Mucosa of rectum (tissue), 2 donors: ENCODE data around the gene CTTNBP2.

Source experiments
- H3K27ac ChIP-seq, 2 donors: one replicate each; pipeline ENCODE4 v1.7.0; 2013; ENCODE audit warnings: inconsistent platforms in 2 of 2, low read depth in 2 of 2, low read length in 2 of 2
- H3K27me3 ChIP-seq, 2 donors: one replicate each; pipeline ENCODE4 v1.7.0; 2013; ENCODE audit warnings: low read length in 2 of 2; ENCODE audit not compliant: control insufficient read depth in 2 of 2, insufficient read depth in 2 of 2
- H3K36me3 ChIP-seq, 2 donors: one replicate each; pipeline ENCODE4 v1.7.0; 2013; ENCODE audit warnings: low read length in 2 of 2; ENCODE audit not compliant: control insufficient read depth in 2 of 2, insufficient read depth in 2 of 2
- H3K4me1 ChIP-seq, 2 donors: one replicate each; pipeline ENCODE4 v1.7.0; 2013; ENCODE audit warnings: low read length in 2 of 2, mild to moderate bottlenecking in 1 of 2; ENCODE audit not compliant: control insufficient read depth in 2 of 2, insufficient read depth in 2 of 2
- H3K4me3 ChIP-seq, 2 donors: one replicate each; pipeline ENCODE4 v1.7.0; 2013; ENCODE audit warnings: low read length in 2 of 2
- H3K9ac ChIP-seq, 2 donors: one replicate each; pipeline ENCODE4 v1.7.0; 2013; ENCODE audit warnings: low read length in 2 of 2, low read depth in 1 of 2, mild to moderate bottlenecking in 1 of 2
- H3K9me3 ChIP-seq, 2 donors: one replicate each; pipeline ENCODE4 v1.7.0; 2013; ENCODE audit warnings: low read length in 2 of 2; ENCODE audit not compliant: control insufficient read depth in 2 of 2
- donor health status: healthy.
- donor health status: Normal muscosa, but diverticular disease.

CTTNBP2 gene

DNA sequence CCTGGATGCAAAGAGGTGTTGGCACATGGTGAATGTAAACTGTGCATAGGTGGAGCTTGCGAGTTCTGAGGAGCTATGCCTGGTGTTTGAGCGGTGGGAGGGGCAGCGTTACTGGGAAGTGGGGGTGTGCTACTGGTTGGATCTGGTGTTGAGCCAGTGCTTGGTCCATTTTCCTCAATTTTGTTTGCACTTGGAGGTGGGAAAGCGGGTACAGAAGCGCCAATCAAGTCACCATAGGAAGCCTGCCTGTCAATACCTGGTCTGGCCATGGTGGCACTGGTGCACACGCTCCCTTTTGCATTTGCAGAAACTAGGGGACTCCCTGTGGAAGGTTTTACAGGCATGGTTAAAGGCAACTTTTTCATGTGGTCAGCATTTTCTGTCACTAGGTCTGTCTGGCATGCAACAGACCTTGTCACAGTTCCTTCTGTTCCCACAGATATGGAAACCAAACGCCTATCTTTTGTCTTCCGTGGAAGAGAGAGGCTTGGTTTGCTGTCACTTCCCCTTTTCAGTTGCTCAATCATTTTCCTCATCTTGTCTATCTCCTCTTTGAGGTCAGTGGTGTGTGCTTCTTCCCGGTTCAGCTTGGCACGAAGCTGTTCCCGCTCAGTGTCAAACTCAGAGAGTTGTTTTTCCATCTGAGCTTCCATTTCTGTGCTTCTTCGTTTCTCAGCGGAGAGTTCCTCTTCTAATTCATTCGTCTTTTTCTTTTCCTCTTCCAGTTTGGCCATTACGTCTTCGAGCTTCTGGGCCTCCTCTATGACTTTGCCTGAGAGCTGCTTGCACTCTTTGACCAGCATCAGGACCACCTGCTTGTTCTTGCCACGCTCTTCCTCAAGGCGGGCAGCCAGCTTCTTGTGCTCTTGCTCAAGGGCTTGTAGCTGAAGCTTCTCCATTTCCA lies 81.1 kb downstream of the CTTNBP2 start:
- H3K27ac ChIP-seq: peak overlapping the region; percentile 33 to 42

DNA sequence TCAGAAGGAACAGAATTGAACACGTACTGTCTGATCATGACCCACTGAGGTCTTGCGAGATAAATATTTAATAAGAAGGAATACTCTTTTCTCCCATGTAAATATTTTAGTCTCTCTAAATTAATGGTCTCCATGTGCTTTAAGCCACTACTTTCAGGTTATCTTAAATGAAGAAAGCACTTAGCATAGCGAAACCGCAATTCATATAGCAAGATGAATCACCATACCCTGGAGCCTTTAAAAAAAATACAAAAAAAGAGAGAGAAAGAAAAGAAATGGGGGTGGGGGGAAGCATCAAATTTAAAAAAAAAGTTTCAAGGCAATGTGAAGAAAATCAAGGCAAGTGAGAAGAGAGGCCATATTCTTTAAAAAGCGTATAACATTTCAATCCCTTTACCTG lies 82.5 kb downstream of the CTTNBP2 start:
- Histone ChIP-seq H3K4me3 (no peak overlapping the region), H3K9me3 (no peaks in the 10 kb centered on the region), H3K36me3 (no peaks in the 10 kb centered on the region), H3K9ac (no peak overlapping the region), H3K4me1 (no peaks in the 10 kb centered on the region), H3K27me3 (no peaks in the 10 kb centered on the region), H3K27ac (no peak overlapping the region)

More for the DNA sequence above, 81.1 kb downstream of the CTTNBP2 start:
- Histone ChIP-seq H3K9ac (no peak overlapping the region), H3K9me3 (no peaks in the 10 kb centered on the region), H3K4me1 (no peaks in the 10 kb centered on the region), H3K27me3 (no peaks in the 10 kb centered on the region), H3K36me3 (no peaks in the 10 kb centered on the region), H3K4me3 (no peak overlapping the region)

DNA sequence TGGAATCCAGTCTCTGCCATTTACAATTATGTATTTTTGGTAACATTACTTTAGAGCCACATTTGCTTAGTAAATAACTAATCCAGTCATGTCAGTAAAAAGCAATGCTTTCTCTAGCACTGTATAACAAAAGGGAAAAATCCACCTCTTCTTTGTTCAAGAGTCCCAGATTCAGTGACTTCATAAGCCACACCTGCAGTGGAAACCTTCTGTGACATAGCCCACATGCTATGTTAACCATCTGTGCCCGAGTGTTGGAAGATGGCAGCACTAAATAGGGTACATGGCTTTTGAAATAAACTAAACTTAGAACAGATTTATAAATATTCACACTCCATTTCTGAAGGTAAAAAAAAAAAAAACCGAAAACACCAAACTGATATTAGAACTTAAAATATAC lies 83.0 kb downstream of the CTTNBP2 start:
- Histone ChIP-seq H3K27me3 (no peaks in the 10 kb centered on the region), H3K36me3 (no peaks in the 10 kb centered on the region), H3K9me3 (no peaks in the 10 kb centered on the region), H3K27ac (no peak overlapping the region), H3K4me3 (no peak overlapping the region), H3K9ac (no peak overlapping the region), H3K4me1 (no peaks in the 10 kb centered on the region)

DNA sequence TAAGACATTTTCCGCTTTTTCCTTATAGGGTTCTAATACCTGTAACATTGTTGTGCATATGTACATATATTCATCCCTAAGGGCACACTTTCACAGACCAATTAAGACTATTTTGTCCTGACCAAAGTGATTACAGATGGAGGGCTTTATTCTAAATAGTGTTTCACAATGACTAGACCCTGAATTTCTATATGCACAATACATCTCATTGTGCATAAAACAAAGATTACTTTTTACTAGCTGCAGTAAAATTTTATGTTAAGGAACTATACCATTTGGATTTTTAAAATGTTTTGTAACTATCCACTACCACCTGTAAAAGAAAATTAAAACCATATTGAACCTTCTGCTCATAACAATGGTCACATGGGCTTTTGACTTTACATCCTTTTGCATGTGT lies 87.8 kb downstream of the CTTNBP2 start:
- Histone ChIP-seq H3K9me3 (no peaks in the 10 kb centered on the region), H3K27me3 (no peaks in the 10 kb centered on the region)

DNA sequence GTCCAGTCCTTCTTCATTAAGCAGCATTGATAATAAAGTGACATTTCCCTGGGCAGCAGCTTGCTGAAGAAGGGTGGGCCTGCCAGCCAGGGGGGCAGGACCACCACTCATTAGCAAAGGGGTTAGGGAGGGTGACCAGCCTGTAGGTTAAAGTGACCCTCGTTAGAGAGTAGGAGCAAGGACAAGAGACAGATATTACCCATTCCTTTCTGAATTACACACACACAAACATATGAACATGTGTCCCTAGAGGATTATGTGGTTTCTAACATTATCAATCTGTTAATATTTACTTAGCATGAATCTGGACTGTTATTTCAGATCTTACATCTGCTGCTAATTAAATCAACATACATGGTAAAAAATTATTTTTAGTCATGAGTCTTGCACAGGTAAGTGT lies 88.9 kb downstream of the CTTNBP2 start:
- no peaks in the 10 kb centered on the region for H3K36me3 ChIP-seq
- H3K9ac ChIP-seq: no peak overlapping the region
- no peak overlapping the region for H3K4me3 ChIP-seq
- H3K4me1 ChIP-seq: no peaks in the 10 kb centered on the region
- no peak overlapping the region for H3K27ac ChIP-seq
- H3K27me3 ChIP-seq: no peaks in the 10 kb centered on the region
- H3K9me3 ChIP-seq: no peaks in the 10 kb centered on the region

More for the DNA sequence above, 87.8 kb downstream of the CTTNBP2 start:
- Histone ChIP-seq H3K36me3 (no peaks in the 10 kb centered on the region), H3K9ac (no peak overlapping the region), H3K27ac (no peak overlapping the region), H3K4me1 (no peaks in the 10 kb centered on the region), H3K4me3 (no peak overlapping the region)

DNA sequence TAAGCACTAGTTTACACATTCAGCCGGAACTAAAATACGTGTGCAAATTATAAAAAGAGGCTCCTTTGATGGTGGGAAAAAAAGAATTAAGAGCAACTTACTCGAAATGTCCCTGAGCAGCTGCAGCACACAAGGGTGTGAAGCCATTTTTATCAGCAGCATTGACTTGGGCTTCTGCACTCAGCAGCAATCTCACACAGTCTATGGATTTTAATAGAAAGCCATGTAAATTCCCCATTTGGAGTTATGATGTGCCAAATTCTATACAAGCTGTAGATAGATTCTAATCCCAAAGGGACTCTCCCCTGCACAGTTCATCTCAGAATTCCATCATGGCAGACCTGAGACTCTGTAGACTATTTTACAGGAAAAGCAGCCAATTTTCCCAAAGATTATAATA lies 90.5 kb downstream of the CTTNBP2 start:
- no peak overlapping the region for H3K4me3 ChIP-seq

DNA sequence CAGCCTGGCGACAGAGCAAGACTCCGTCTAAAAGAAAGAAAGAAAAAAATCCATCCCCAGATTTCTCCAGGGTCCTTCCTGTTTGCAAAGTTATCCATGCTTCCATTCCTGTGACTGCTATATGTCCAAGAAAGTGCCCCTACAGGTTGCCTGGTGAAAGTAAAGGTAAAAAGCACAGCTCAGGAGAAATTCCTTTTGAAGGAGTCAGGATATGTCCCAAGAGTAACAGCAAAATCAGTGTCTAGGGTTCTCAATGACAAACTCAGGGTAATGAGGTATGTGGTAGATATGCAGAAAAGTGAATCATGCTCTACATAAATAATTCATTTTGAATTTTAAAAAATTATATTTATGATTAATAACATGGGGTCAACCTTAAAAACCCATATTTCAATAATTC lies 91.5 kb downstream of the CTTNBP2 start:
- Histone ChIP-seq H3K27ac (no peak overlapping the region), H3K4me1 (no peaks in the 10 kb centered on the region), H3K4me3 (no peak overlapping the region), H3K27me3 (no peaks in the 10 kb centered on the region), H3K9me3 (no peaks in the 10 kb centered on the region), H3K9ac (no peak overlapping the region), H3K36me3 (no peaks in the 10 kb centered on the region)

More for the DNA sequence above, 90.5 kb downstream of the CTTNBP2 start:
- no peak overlapping the region for H3K9ac ChIP-seq
- H3K36me3 ChIP-seq: no peaks in the 10 kb centered on the region
- H3K4me1 ChIP-seq: no peaks in the 10 kb centered on the region
- H3K9me3 ChIP-seq: no peaks in the 10 kb centered on the region
- H3K27me3 ChIP-seq: no peaks in the 10 kb centered on the region
- H3K27ac ChIP-seq: no peak overlapping the region

DNA sequence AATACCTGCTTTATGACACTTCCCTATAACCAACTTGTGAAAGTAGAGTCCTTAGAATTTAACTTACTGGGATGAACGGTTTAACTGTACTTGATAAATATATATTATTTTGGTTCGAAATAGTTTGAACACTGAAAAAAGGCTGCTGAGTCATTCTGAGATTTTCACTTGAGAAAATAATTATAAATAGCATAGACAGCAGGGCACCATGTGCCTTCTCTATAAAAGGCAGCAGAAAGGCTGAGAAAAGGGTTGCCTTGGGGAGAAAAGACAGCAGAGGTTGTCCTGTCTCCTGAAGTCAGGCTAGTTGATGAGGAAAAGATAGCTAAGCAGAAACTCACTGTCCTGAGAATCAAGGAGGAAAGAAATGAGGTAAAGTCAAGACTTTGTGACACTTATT lies 92.4 kb downstream of the CTTNBP2 start:
- H3K4me3 ChIP-seq: no peak overlapping the region
- H3K27me3 ChIP-seq: no peaks in the 10 kb centered on the region
- no peak overlapping the region for H3K27ac ChIP-seq

DNA sequence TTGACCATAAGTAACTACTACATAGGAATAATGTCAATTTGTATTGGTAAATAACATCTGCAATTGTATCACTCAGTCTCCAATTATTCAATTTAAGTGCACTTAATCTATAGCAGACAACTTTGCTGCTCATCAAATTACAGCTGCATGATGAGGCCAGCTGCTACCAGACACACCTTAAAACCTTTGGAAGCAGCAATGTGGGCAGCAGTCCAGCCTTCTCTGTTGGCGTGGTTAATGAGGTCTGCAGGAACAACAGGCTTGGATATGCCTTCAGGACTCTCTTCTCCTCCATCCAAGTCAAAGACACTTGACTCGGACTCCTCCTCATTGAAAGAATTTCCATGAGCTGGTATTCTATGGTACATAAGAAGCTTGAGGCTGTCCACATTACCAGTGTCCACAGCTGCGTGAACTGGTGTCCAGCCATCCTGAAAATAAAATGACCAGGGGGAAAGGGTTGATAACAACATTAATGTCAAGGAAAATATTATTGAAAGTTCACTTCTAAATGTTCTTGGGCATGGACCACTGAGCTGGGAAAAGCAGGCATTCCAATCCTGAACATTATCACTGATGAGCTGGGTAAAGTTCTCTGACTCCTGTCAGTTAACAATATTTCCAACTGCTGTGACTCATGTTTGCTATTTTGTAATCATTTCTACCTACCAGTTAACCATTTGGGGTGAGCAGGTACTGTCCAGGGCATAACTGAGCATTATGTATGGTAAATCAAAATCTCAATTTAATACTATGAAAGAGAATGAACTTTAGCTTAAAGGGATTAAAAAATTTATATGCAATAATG lies 95.7 kb downstream of the CTTNBP2 start:
- H3K27me3 ChIP-seq: no peaks in the 10 kb centered on the region
- no peak overlapping the region for H3K4me3 ChIP-seq
- no peaks in the 10 kb centered on the region for H3K4me1 ChIP-seq
- no peak overlapping the region for H3K9ac ChIP-seq
- no peak overlapping the region for H3K27ac ChIP-seq
- H3K9me3 ChIP-seq: no peaks in the 10 kb centered on the region
- no peaks in the 10 kb centered on the region for H3K36me3 ChIP-seq

More for the DNA sequence above, 92.4 kb downstream of the CTTNBP2 start:
- H3K36me3 ChIP-seq: no peaks in the 10 kb centered on the region
- H3K4me1 ChIP-seq: no peaks in the 10 kb centered on the region
- H3K9ac ChIP-seq: no peak overlapping the region
- H3K9me3 ChIP-seq: no peaks in the 10 kb centered on the region

DNA sequence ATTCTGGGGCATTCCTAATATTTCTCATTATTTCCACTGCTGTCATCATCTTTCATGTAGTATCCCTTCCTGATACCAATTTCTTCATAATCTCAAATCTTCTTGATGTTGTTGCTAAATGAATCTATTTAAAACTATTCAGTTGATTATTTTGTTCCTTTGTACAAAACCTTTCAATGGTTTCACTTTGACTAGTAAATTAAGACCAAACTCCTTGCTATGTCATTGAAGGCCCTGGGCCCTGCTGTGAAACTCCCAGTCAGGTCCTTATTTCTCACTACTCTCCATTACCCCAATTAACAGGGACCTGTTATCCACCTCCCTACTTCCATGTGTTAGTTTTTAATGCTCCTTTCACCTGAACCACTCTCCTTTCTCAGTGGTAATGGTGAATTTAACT lies 97.0 kb downstream of the CTTNBP2 start:
- Histone ChIP-seq H3K27ac (no peak overlapping the region), H3K9me3 (no peaks in the 10 kb centered on the region), H3K4me1 (no peaks in the 10 kb centered on the region), H3K27me3 (no peaks in the 10 kb centered on the region), H3K4me3 (no peak overlapping the region), H3K9ac (no peak overlapping the region), H3K36me3 (no peaks in the 10 kb centered on the region)
